ENCODE measurements around the gene SALL4. TPM values are rescaled to one million over a fixed set of nuclear protein-coding genes. Genes with fewer than 3 reads are reported as not detected.

The SALL4 gene
- total and polyA plus RNA-seq, 2 of the 8 experiments (the other 6 are each of a cell fraction or from before 2014, with no cell fraction given) = 108 to 235 TPM

DNA sequence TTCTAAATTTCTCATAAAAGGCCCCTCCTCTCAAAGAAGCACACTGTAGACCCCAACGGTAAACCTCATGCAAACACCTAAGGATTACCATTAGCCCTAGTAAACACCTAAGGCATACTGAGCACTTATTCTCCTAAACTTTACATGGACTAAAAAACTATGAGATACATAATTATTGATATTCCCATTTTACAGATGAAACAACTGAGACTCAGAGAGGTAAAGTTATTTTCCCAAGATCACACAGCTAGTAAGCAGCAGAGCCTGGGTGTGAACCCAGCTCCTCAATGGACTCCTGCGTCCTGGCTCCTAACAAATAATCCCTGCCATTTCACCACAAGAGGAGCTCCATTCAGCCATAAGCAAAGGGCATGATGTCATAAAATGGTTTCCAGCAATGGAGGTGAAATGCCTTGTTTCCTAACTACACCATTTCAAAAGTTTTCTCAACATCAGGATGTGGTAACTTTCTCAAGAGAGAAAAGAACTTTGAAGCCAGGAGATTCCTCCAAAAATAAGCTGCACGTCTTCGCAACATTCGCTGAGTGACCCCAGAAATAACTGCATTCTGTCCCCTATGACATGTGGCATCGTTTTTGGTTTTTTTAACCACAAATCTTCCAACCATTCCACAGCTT lies 38.2 kb downstream of the SALL4 start:
- H3K4me2 ChIP-seq (ENCODE audit: insufficient read depth in 1 of 2, low read depth in 2 of 2, low read length in 2 of 2) = no peak overlapping the region
- peaks cover 6% of the 10 kb centered on the region; the same call in 1 of the 2 replicates for H3K23me2 ChIP-seq (ENCODE audit: low read depth, low read length)
- no peak overlapping the region for H3K4me3 ChIP-seq (ENCODE audit: extremely low read depth in 1 of 4, insufficient read depth in 2 of 4, low read depth in 3 of 4, low read length in 4 of 4)
- no peak for DNase-seq (ENCODE audit: low read depth in 1 of 2, low spot score in 2 of 2)
- no peaks in the 10 kb centered on the region for H3K79me1 ChIP-seq (ENCODE audit: low read depth, low read length)
- no peaks in the 10 kb centered on the region for H3K79me2 ChIP-seq (ENCODE audit: control insufficient read depth in 1 of 2, insufficient read depth in 2 of 2, low read length in 2 of 2)
- H3K14ac ChIP-seq (ENCODE audit: insufficient read length) = no peak overlapping the region
- H3K4me1 ChIP-seq (replicated peaks in 1 of 4; ENCODE audit: control insufficient read depth in 3 of 4, insufficient read depth in 4 of 4, low read length in 3 of 4) = peaks cover 0 to 4% (median 0%) of the 10 kb centered on the region in 4 experiments; a peak in 1 of 7 replicates
- H3K23ac ChIP-seq (ENCODE audit: insufficient read length) = no peak overlapping the region
- WGBS, 2 experiments (ENCODE audit: extremely low coverage in 1 of 2, insufficient coverage in 1 of 2, insufficient read length in 1 of 2, insufficient replicate concordance in 2 of 2, low coverage in 1 of 2, low lambda C conversion rate in 2 of 2, missing lambda C conversion rate in 1 of 2) = 87% methylated on average over 6 of the region's 6 CpGs; no CpG with 5 or more reads in 1 of the 2 experiments
- H2AK5ac ChIP-seq (ENCODE audit: low read depth, low read length) = no peak overlapping the region
- no peak overlapping the region for H4K5ac ChIP-seq (ENCODE audit: insufficient read length, low read depth, low read length)
- H2BK120ac ChIP-seq (replicated peaks; ENCODE audit: low read depth, low read length) = no peak overlapping the region
- H3K27me3 ChIP-seq (replicated peaks in 1 of 4; ENCODE audit: control insufficient read depth in 3 of 4, extremely low read depth in 1 of 4, insufficient read depth in 3 of 4, low read length in 3 of 4) = no peaks in the 10 kb centered on the region; a peak in 1 of 7 replicates
- CTCF ChIA-PET (ENCODE audit: partially characterized antibody) = interaction anchor here (0.7 to 2.9 kb wide), 5 partner anchors 10 to 121 kb away, joined by 3 to 7 read pairs (median 4); no protein-coding TSS in a partner anchor
- no peak overlapping the region for H2BK12ac ChIP-seq (ENCODE audit: low read depth, low read length)
- POLR2A ChIA-PET (ENCODE audit: partially characterized antibody) = interaction anchor here (0.7 to 1.3 kb wide), 4 partner anchors 17 to 427 kb away, joined by 3 to 4 read pairs (median 4); partner anchors contain the start of gene ZFP64
- H3K56ac ChIP-seq (replicated peaks; ENCODE audit: insufficient read length, low read depth, low read length) = no peak overlapping the region
- TF ChIP-seq KDM1A (IDR thresholded peaks at IDR 0.05; ENCODE audit: borderline replicate concordance, low read length) (0 out of 2 replicates have a peak, but pooled peaks have one; percentile 51), YY1 (IDR thresholded peaks at IDR 0.05; ENCODE audit: low read depth, low read length) (peak; percentile 40; the same call in 1 of the 2 replicates), HDAC2 (IDR thresholded peaks at IDR 0.05; ENCODE audit: borderline replicate concordance in 1 of 2, low read depth in 2 of 2, low read length in 2 of 2) (no peak)
- no peak for FAIRE-seq
- H2BK15ac ChIP-seq (ENCODE audit: low read length) = no peak overlapping the region
- no peak overlapping the region for H2BK5ac ChIP-seq (ENCODE audit: low read depth, low read length)
- H2BK20ac ChIP-seq (ENCODE audit: low read length) = no peak overlapping the region
- H3K4ac ChIP-seq (replicated peaks; ENCODE audit: insufficient read length, low read depth, low read length) = no peak overlapping the region
- no peaks in the 10 kb centered on the region; a peak in 1 of 4 replicates for H3K9me3 ChIP-seq (ENCODE audit: insufficient read depth in 2 of 2, low read depth in 1 of 2, low read length in 1 of 2)
- H3K27ac ChIP-seq (ENCODE audit: low read depth, low read length) = no peak overlapping the region
- H4K20me1 ChIP-seq (replicated peaks in 1 of 2; ENCODE audit: control insufficient read depth in 1 of 2, insufficient read depth in 2 of 2, low read length in 2 of 2) = peaks cover 0 to 3% of the 10 kb centered on the region in 2 experiments
- H2AFZ ChIP-seq (ENCODE audit: low read length) = no peak overlapping the region
- H4K91ac ChIP-seq (replicated peaks; ENCODE audit: insufficient read length, low read length) = no peak overlapping the region
- no peaks in the 10 kb centered on the region for H3K36me3 ChIP-seq (ENCODE audit: control insufficient read depth in 2 of 4, insufficient read depth in 4 of 4, low read length in 3 of 4)
- no peak overlapping the region for H4K8ac ChIP-seq (ENCODE audit: extremely low read depth, insufficient read depth, low read length)
- H3K9ac ChIP-seq (replicated peaks in 1 of 4; ENCODE audit: extremely low read depth in 1 of 4, low read depth in 3 of 4, low read length in 3 of 4) = no peak overlapping the region
- H3K18ac ChIP-seq (ENCODE audit: extremely low read depth, low read length) = no peak overlapping the region
